IMR-90 (cell line): ENCODE results near the gene CGREF1. TPM values are rescaled to one million over a fixed set of nuclear protein-coding genes. Genes with fewer than 3 reads are reported as not detected.

ENCODE experiments used
- ATAC-seq: fragments of 200-7000 bp; cut with Tn5 transposase; 2 replicates; pipeline ENCODE4 v1.9.1; 2020; ENCODE audit warnings: low read depth, mild to moderate bottlenecking, moderate library complexity
- BruUV-seq: library from RNA; stranded (reverse); fragments of 400-500 nt; replicated peaks from 2 replicates; lab custom pipeline; 2021; lab: Mats Ljungman, UMichigan
- CTCF ChIA-PET: fragments of 300-600 bp; formaldehyde crosslinking; extraction: SDS; loops from one replicate; lab custom pipeline; 2021; ENCODE audit warnings: antibody characterized with exemption; lab: Yijun Ruan, JAX
- POLR2A ChIA-PET: fragments of 300-600 bp; sonication (Branson Sonifier 250); formaldehyde crosslinking; loops from one replicate; lab custom pipeline; 2022; ENCODE audit warnings: antibody characterized with exemption; ENCODE audit not compliant: unreplicated experiment; lab: Charles Lee
- DNase-seq: peaks from one replicate; pipeline ENCODE4 v3.0.0; 2013
- H2AFZ ChIP-seq: replicated peaks from 2 replicates; pipeline ENCODE3; 2013; ENCODE audit warnings: low read length, mild to moderate bottlenecking; ENCODE audit not compliant: poor library complexity
- H2AK5ac ChIP-seq: 2 replicates; pipeline ENCODE4 v1.6.1; 2013; ENCODE audit warnings: low read depth, low read length, inconsistent platforms
- H2AK9ac ChIP-seq: replicated peaks from 2 replicates; pipeline ENCODE3; 2013; ENCODE audit warnings: mild to moderate bottlenecking, low read depth, low read length, moderate library complexity; ENCODE audit not compliant: poor library complexity
- H2BK120ac ChIP-seq: 2 replicates; pipeline ENCODE4 v1.6.1; 2013; ENCODE audit warnings: low read depth, low read length, inconsistent platforms
- H2BK15ac ChIP-seq: 3 replicates; pipeline ENCODE4 v1.6.1; 2013; ENCODE audit warnings: low read depth, low read length, inconsistent platforms
- H2BK20ac ChIP-seq: 2 replicates; pipeline ENCODE4 v1.6.1; 2013; ENCODE audit warnings: low read depth, mild to moderate bottlenecking, inconsistent platforms, low read length, moderate library complexity
- H2BK5ac ChIP-seq: 2 replicates; pipeline ENCODE4 v1.6.1; 2013; ENCODE audit warnings: mild to moderate bottlenecking, low read depth, low read length, inconsistent platforms; ENCODE audit not compliant: poor library complexity, severe bottlenecking
- H3K14ac ChIP-seq: replicated peaks from 2 replicates; pipeline ENCODE4 v1.6.1; 2013; ENCODE audit warnings: low read depth, low read length, inconsistent platforms
- H3K18ac ChIP-seq: 2 replicates; pipeline ENCODE4 v1.6.1; 2013; ENCODE audit warnings: low read depth, low read length, control low read depth
- H3K23ac ChIP-seq: 2 replicates; pipeline ENCODE4 v1.6.1; 2013; ENCODE audit warnings: low read depth, low read length, inconsistent platforms
- H3K27ac ChIP-seq: 2 replicates; pipeline ENCODE4 v1.5.1; 2013; ENCODE audit warnings: mild to moderate bottlenecking, control low read depth, low read length; ENCODE audit not compliant: insufficient read depth
- H3K27me3 ChIP-seq: 2 replicates; pipeline ENCODE4 v1.6.1; 2013; ENCODE audit warnings: low read length; ENCODE audit not compliant: control insufficient read depth, insufficient read depth
- H3K36me3 ChIP-seq: 2 replicates; pipeline ENCODE4 v1.6.1; 2013; ENCODE audit warnings: low read length, mixed read lengths; ENCODE audit not compliant: control insufficient read depth, insufficient read depth
- H3K4ac ChIP-seq: 2 replicates; pipeline ENCODE4 v1.6.1; 2013; ENCODE audit warnings: low read depth, low read length, inconsistent platforms
- H3K4me1 ChIP-seq: 2 replicates; pipeline ENCODE4 v1.6.1; 2013; ENCODE audit warnings: low read length, mixed read lengths; ENCODE audit not compliant: control insufficient read depth, insufficient read depth
- H3K4me2 ChIP-seq: 2 replicates; pipeline ENCODE4 v1.6.1; 2013; ENCODE audit warnings: low read depth, mild to moderate bottlenecking, control low read depth, low read length, moderate library complexity
- H3K4me3 ChIP-seq: 2 replicates; pipeline ENCODE4 v1.5.1; 2013; ENCODE audit warnings: low read depth, mild to moderate bottlenecking, control low read depth, low read length, moderate library complexity; ENCODE audit not compliant: insufficient read depth
- H3K56ac ChIP-seq: 2 replicates; pipeline ENCODE4 v1.6.1; 2013; ENCODE audit warnings: low read length, inconsistent platforms; ENCODE audit not compliant: insufficient read depth; ENCODE audit errors: extremely low read depth
- H3K79me1 ChIP-seq, 2 experiments: 2 replicates each; pipeline ENCODE4 v1.6.1; 2013; ENCODE audit warnings: low read length in 2 of 2, inconsistent platforms in 1 of 2, low read depth in 1 of 2
- H3K9ac ChIP-seq: 2 replicates; pipeline ENCODE4 v1.6.1; 2013; ENCODE audit warnings: low read depth, low read length, control low read depth
- H3K9me1 ChIP-seq: 2 replicates; pipeline ENCODE4 v1.6.1; 2013; ENCODE audit warnings: low read length, inconsistent platforms; ENCODE audit not compliant: insufficient read depth
- H3K9me3 ChIP-seq: 2 replicates; pipeline ENCODE4 v1.6.1; 2013; ENCODE audit warnings: low read length; ENCODE audit not compliant: control insufficient read depth, insufficient read depth
- H4K20me1 ChIP-seq: 2 replicates; pipeline ENCODE4 v1.6.1; 2013; ENCODE audit warnings: low read length, inconsistent platforms; ENCODE audit not compliant: insufficient read depth
- H4K5ac ChIP-seq: 2 replicates; pipeline ENCODE4 v1.6.1; 2013; ENCODE audit warnings: mild to moderate bottlenecking, low read depth, low read length, control low read depth
- H4K8ac ChIP-seq, 2 experiments: 2 replicates each; pipeline ENCODE4 v1.6.1; 2013; ENCODE audit warnings: low read depth in 2 of 2, low read length in 2 of 2, control low read depth in 1 of 2, inconsistent platforms in 1 of 2
- H4K91ac ChIP-seq: 2 replicates; pipeline ENCODE4 v1.6.1; 2013; ENCODE audit warnings: low read depth, low read length, inconsistent platforms; ENCODE audit not compliant: insufficient read depth
- BHLHE40 ChIP-seq: fragments of 150-350 bp; IDR thresholded peaks from 2 replicates; pipeline ENCODE4 v1.6.1; 2016; ENCODE audit warnings: mild to moderate bottlenecking, low read depth, low read length
- CHD1 ChIP-seq: IDR thresholded peaks from 2 replicates; pipeline ENCODE4 v1.6.1; 2012; ENCODE audit warnings: low read depth, low read length, improper control_type of control experiment
- CTCF ChIP-seq: conservative IDR thresholded peaks from 2 replicates; pipeline ENCODE4 v1.5.1; 2012; ENCODE audit warnings: mild to moderate bottlenecking, low read depth, low read length, improper control_type of control experiment
- FOS ChIP-seq: fragments of 150-350 bp; IDR thresholded peaks from 2 replicates; pipeline ENCODE4 v1.6.1; 2016; ENCODE audit warnings: low read depth, low read length
- MAFK ChIP-seq: IDR thresholded peaks from 2 replicates; pipeline ENCODE4 v1.6.1; 2012; ENCODE audit warnings: low read depth, low read length, improper control_type of control experiment
- MAZ ChIP-seq: IDR thresholded peaks from 2 replicates; pipeline ENCODE4 v1.6.1; 2012; ENCODE audit warnings: low read depth, mild to moderate bottlenecking, low read length, improper control_type of control experiment, moderate library complexity, borderline replicate concordance
- POLR2A ChIP-seq: IDR thresholded peaks from 2 replicates; pipeline ENCODE4 v1.6.1; 2012; ENCODE audit warnings: mild to moderate bottlenecking, low read depth, low read length
- RCOR1 ChIP-seq: IDR thresholded peaks from 2 replicates; pipeline ENCODE4 v1.6.1; 2012; ENCODE audit warnings: mild to moderate bottlenecking, low read length, improper control_type of control experiment; ENCODE audit not compliant: insufficient replicate concordance
- RFX5 ChIP-seq: IDR thresholded peaks from 2 replicates; pipeline ENCODE4 v1.8.0; 2012; ENCODE audit warnings: low read depth, mild to moderate bottlenecking, low read length, moderate library complexity
- WGBS, 2 experiments: methylation state at CpG; one replicate each; pipeline versions ENCODE4 v1.1.5 to v1.1.7; 2013; ENCODE audit warnings: missing lambda C conversion rate in 2 of 2; ENCODE audit not compliant: insufficient read length in 1 of 2; ENCODE audit errors: extremely low coverage in 2 of 2; 5-methylcytosine and 5-hydroxymethylcytosine counted together
- dilution Hi-C: fragments of 300-500 bp; cut with HindIII; formaldehyde crosslinking; loops from one replicate; pipeline ENCODE4 v1.14.3; 2018; ENCODE audit warnings: low sequenced_read_pairs; ENCODE audit not compliant: unreplicated experiment
- in situ Hi-C: fragments of 300-500 bp; cut with MboI; formaldehyde crosslinking; loops from 3 replicates; pipeline ENCODE4 v1.14.3; 2019; ENCODE audit warnings: low sequenced_read_pairs, inconsistent platforms, mixed read lengths
- intact Hi-C: fragments of 100-400 bp; cut with micrococcal nuclease; formaldehyde crosslinking; loops from 2 replicates; pipeline ENCODE4 v1.10.0; 2022
- polyA plus RNA-seq, 3 experiments: library from polyadenylated mRNA; depleted of rRNA; stranded (reverse); fragments of >200 nt; gene quantifications; 2 replicates each; pipeline ENCODE4 v1.2.3, GENCODE V29; 2012; ENCODE audit warnings: low replicate concordance in 1 of 3
- total RNA-seq: library from RNA; depleted of rRNA; stranded (reverse); fragments of >200 nt; gene quantifications from 2 replicates; pipeline ENCODE4 v1.2.3, GENCODE V29; 2012
- TF ChIP-seq, protein P1 (sequence below): fragments of 150-350 bp; IDR thresholded peaks from 2 replicates; pipeline ENCODE4 v1.6.1; 2017; ENCODE audit warnings: mild to moderate bottlenecking, antibody characterized with exemption, low read length, low read depth

Gene CGREF1
- total and polyA plus RNA-seq, 2 of the 4 experiments (the other 2 are of a cell fraction): 0.54 to 1.3 TPM

DNA sequence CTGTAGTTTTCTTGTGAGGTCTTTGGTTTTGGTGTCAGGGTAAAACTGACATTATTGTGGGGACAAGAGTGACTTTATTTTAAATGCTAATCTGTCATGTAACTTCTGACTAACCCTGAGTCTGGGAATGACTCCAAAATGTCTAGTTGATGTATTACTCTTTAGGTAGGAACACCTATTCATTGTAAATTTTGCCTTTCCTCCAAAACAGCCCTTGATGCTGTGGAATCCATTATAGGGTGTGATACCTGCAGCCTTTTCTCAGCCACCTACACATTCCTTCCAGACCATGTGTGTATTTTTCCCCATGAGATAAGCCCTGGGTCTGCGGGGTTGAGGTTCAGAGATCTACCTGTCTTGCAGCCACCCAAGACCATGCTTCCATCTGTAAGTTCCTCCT, 24.4 kb upstream of the CGREF1 start:
- ChIA-PET CTCF (interaction anchor here (1.0 kb wide), 1 partner anchor 14 kb away, joined by 5 read pairs; no protein-coding TSS in a partner anchor), POLR2A (interaction anchor here (0.7 kb wide), 1 partner anchor 30 kb away, joined by 4 read pairs; no protein-coding TSS in a partner anchor)
- Histone ChIP-seq H2BK120ac (no peak overlapping the region), H4K8ac (no peak overlapping the region), H2BK5ac (no peak overlapping the region), H3K56ac (no peak overlapping the region), H3K4me1 (no peaks in the 10 kb centered on the region), H3K23ac (no peak overlapping the region), H3K27ac (no peak overlapping the region), H2AK9ac (no peak overlapping the region), H4K5ac (no peak overlapping the region), H2BK15ac (no peak overlapping the region), H4K91ac (no peak overlapping the region), H3K27me3 (peaks cover 24% of the 10 kb centered on the region), H3K79me1 (no peaks in the 10 kb centered on the region), H3K4ac (no peak overlapping the region), H2AFZ (no peak overlapping the region), H3K9ac (no peak overlapping the region), H2BK20ac (no peak overlapping the region), H2AK5ac (no peak overlapping the region), H3K4me3 (no peak overlapping the region), H3K18ac (no peak overlapping the region), H3K4me2 (no peak overlapping the region), H3K9me1 (no peaks in the 10 kb centered on the region), H3K36me3 (no peaks in the 10 kb centered on the region), H3K9me3 (peaks cover 7% of the 10 kb centered on the region), H4K20me1 (no peaks in the 10 kb centered on the region), H3K14ac (no peak overlapping the region)
- intact Hi-C loops (no loop called here), dilution Hi-C loops (no loop called here), in situ Hi-C loops (no loop called here)
- WGBS, 2 experiments: no CpG with 5 or more reads among the region's 1 CpG
- ATAC-seq (no peak), DNase-seq (no peak)
- TF ChIP-seq POLR2A (no peak), BHLHE40 (no peak), CHD1 (no peak), MAZ (no peak), FOS (no peak), RFX5 (no peak), RCOR1 (no peak), CTCF (no peak), MAFK (no peak)
- TF ChIP-seq, protein P1, sequence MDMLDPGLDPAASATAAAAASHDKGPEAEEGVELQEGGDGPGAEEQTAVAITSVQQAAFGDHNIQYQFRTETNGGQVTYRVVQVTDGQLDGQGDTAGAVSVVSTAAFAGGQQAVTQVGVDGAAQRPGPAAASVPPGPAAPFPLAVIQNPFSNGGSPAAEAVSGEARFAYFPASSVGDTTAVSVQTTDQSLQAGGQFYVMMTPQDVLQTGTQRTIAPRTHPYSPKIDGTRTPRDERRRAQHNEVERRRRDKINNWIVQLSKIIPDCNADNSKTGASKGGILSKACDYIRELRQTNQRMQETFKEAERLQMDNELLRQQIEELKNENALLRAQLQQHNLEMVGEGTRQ: no peak
- BruUV-seq: no TSS peak
